Neural cell (in vitro differentiated cells): ENCODE data around the gene SLX1A. TPM values are rescaled to one million over a fixed set of nuclear protein-coding genes. Genes with fewer than 3 reads are reported as not detected.
"Not testable (repeated sequence)": the region's sequence is repeated elsewhere in the genome, so short reads cannot be mapped to it uniquely, and the experiment has no call there.

Experiments used
- H2AFZ ChIP-seq: fragments of 200-600, 300-800 bp; sonication (generic), shearing (Covaris generic); 2 replicates; pipeline ENCODE4 v1.6.0; 2014; ENCODE audit warnings: low read depth, mild to moderate bottlenecking, antibody characterized with exemption, low read length, moderate library complexity
- H3F3A ChIP-seq: fragments of 200-600 bp; shearing (Covaris generic); 2 replicates; pipeline ENCODE4 v1.6.1; 2016; ENCODE audit warnings: mild to moderate bottlenecking, moderate library complexity, mixed read lengths, antibody characterized with exemption, low read length; ENCODE audit not compliant: insufficient read depth, poor library complexity, severe bottlenecking
- H3K27ac ChIP-seq: fragments of 200-600, 300-800 bp; sonication (generic), shearing (Covaris generic); 2 replicates; pipeline ENCODE4 v1.5.1; 2014; ENCODE audit warnings: mild to moderate bottlenecking, low read length, moderate library complexity
- H3K27me3 ChIP-seq: fragments of 300-800, 200-600 bp; sonication (generic), shearing (Covaris generic); 2 replicates; pipeline ENCODE4 v1.6.0; 2014; ENCODE audit warnings: mild to moderate bottlenecking, low read depth, low read length, moderate library complexity; ENCODE audit not compliant: insufficient read depth
- H3K36me3 ChIP-seq: fragments of 300-800, 200-600 bp; sonication (generic), shearing (Covaris generic); 2 replicates; pipeline ENCODE4 v1.5.1; 2014; ENCODE audit warnings: mild to moderate bottlenecking, antibody characterized with exemption, low read length, moderate library complexity; ENCODE audit not compliant: insufficient read depth
- H3K4me2 ChIP-seq: fragments of 300-800, 200-600 bp; sonication (generic), shearing (Covaris generic); 2 replicates; pipeline ENCODE4 v1.6.0; 2014; ENCODE audit warnings: mild to moderate bottlenecking, low read length
- H3K4me3 ChIP-seq: fragments of 300-800, 200-600 bp; sonication (generic), shearing (Covaris generic); 2 replicates; pipeline ENCODE4 v1.5.1; 2014; ENCODE audit warnings: mild to moderate bottlenecking, low read length, moderate library complexity
- H3K79me2 ChIP-seq: fragments of 200-600 bp; shearing (Covaris generic); replicated peaks from 2 replicates; pipeline ENCODE4 v1.6.0; 2014; ENCODE audit warnings: mild to moderate bottlenecking, low read length, moderate library complexity; ENCODE audit not compliant: insufficient read depth
- H3K9ac ChIP-seq: fragments of 300-800, 200-600 bp; sonication (generic), shearing (Covaris generic); 2 replicates; pipeline ENCODE4 v1.6.1; 2016; ENCODE audit warnings: mild to moderate bottlenecking, low read length, mixed read lengths
- H3K9me2 ChIP-seq: fragments of 200-600 bp; shearing (Covaris generic); 2 replicates; pipeline ENCODE4 v1.6.1; 2016; ENCODE audit warnings: mild to moderate bottlenecking, low read length, mixed read lengths; ENCODE audit not compliant: insufficient read depth
- H3K9me3 ChIP-seq: fragments of 200-600, 300-800 bp; sonication (generic), shearing (Covaris generic); 2 replicates; pipeline ENCODE4 v1.6.1; 2016; ENCODE audit warnings: mild to moderate bottlenecking, mixed run types, low read length, moderate library complexity, mixed read lengths
- H4K20me1 ChIP-seq: fragments of 200-600 bp; shearing (Covaris generic); 2 replicates; pipeline ENCODE4 v1.6.1; 2016; ENCODE audit warnings: mild to moderate bottlenecking, mixed run types; ENCODE audit not compliant: insufficient read depth
- CTCF ChIP-seq: fragments of 450-650 bp; IDR thresholded peaks from 2 replicates; pipeline ENCODE4 v1.5.1; 2014; ENCODE audit warnings: antibody characterized with exemption, mild to moderate bottlenecking, moderate library complexity; ENCODE audit not compliant: poor library complexity, severe bottlenecking
- EP300 ChIP-seq: fragments of 450-650 bp; conservative IDR thresholded peaks from 2 replicates; pipeline ENCODE4 v1.6.1; 2014; ENCODE audit warnings: antibody characterized with exemption, mild to moderate bottlenecking, moderate library complexity; ENCODE audit not compliant: poor library complexity, severe bottlenecking
- MXI1 ChIP-seq: fragments of 450-650 bp; conservative IDR thresholded peaks from 2 replicates; pipeline ENCODE4 v1.6.1; 2014; ENCODE audit warnings: antibody characterized with exemption, mild to moderate bottlenecking; ENCODE audit not compliant: poor library complexity, severe bottlenecking
- RAD21 ChIP-seq: fragments of 450-650 bp; conservative IDR thresholded peaks from 2 replicates; pipeline ENCODE4 v1.6.1; 2014; ENCODE audit warnings: antibody characterized with exemption, mild to moderate bottlenecking, moderate library complexity
- TAF1 ChIP-seq: IDR thresholded peaks from 2 replicates; pipeline ENCODE4 v1.6.1; 2012; ENCODE audit warnings: low read depth
- polyA plus RNA-seq: library from polyadenylated mRNA; depleted of rRNA; stranded (reverse); fragments of >200 nt; gene quantifications from 2 replicates; pipeline ENCODE4 v1.2.3, GENCODE V29; 2014

The SLX1A gene
- polyA plus RNA-seq, 1 donor from 2014 or later = 22.8 TPM

- H3K27me3 ChIP-seq = no peaks in the 10 kb centered on the region
- H3K36me3 ChIP-seq = no peaks in the 10 kb centered on the region
- no peaks in the 10 kb centered on the region for H3K9me2 ChIP-seq
- no peaks in the 10 kb centered on the region for H3K9me3 ChIP-seq
- TF ChIP-seq RAD21 = no peak
- no peak for TF ChIP-seq CTCF
- no peak for TF ChIP-seq TAF1
- no peak for TF ChIP-seq MXI1
- H3K4me2 ChIP-seq = no peak overlapping the region
- H3K79me2 ChIP-seq = no peaks in the 10 kb centered on the region
- H3F3A ChIP-seq = no peaks in the 10 kb centered on the region
- H3K4me3 ChIP-seq = no peak overlapping the region
- H2AFZ ChIP-seq = no peak overlapping the region
- no peak overlapping the region for H3K27ac ChIP-seq
- H4K20me1 ChIP-seq = no peaks in the 10 kb centered on the region
- no peak overlapping the region for H3K9ac ChIP-seq
Observed at GRCh38 chr16:30163538-30163937, 30.1 kb upstream of the SLX1A start.

- H3K4me2 ChIP-seq = no peak overlapping the region
- no peaks in the 10 kb centered on the region for H3K79me2 ChIP-seq
- H3K36me3 ChIP-seq = no peaks in the 10 kb centered on the region
- H3K4me3 ChIP-seq = no peak overlapping the region
- no peaks in the 10 kb centered on the region for H3K9me3 ChIP-seq
- no peaks in the 10 kb centered on the region for H4K20me1 ChIP-seq
- no peak overlapping the region for H3K27ac ChIP-seq
- H3K9me2 ChIP-seq = no peaks in the 10 kb centered on the region
- no peak overlapping the region for H3K9ac ChIP-seq
- no peak for TF ChIP-seq CTCF
- TF ChIP-seq EP300 = no peak
- no peak overlapping the region for H2AFZ ChIP-seq
- H3F3A ChIP-seq = no peaks in the 10 kb centered on the region
- H3K27me3 ChIP-seq = no peaks in the 10 kb centered on the region
Observed at GRCh38 chr16:30166202-30166902, 27.3 kb upstream of the SLX1A start.

- H3K27ac ChIP-seq, H3K9me2 ChIP-seq, H3K9me3 ChIP-seq, H4K20me1 ChIP-seq, H3F3A ChIP-seq, H3K4me2 ChIP-seq, H3K79me2 ChIP-seq, H3K27me3 ChIP-seq, H3K36me3 ChIP-seq, H3K9ac ChIP-seq, H2AFZ ChIP-seq, H3K4me3 ChIP-seq: not testable (repeated sequence)
Observed at GRCh38 chr16:30168746-30169145, 24.9 kb upstream of the SLX1A start.

GRCh38 chr16:30169416-30169815, 24.3 kb upstream of the SLX1A start:
- not testable (repeated sequence) for H3K9me2 ChIP-seq, H3K9me3 ChIP-seq, H2AFZ ChIP-seq, H3K27ac ChIP-seq, H3K27me3 ChIP-seq, H3K4me2 ChIP-seq, H3K36me3 ChIP-seq, H3K79me2 ChIP-seq, H3K4me3 ChIP-seq, H4K20me1 ChIP-seq, H3F3A ChIP-seq, H3K9ac ChIP-seq

- H3F3A ChIP-seq, H3K9me3 ChIP-seq, H3K4me3 ChIP-seq, H3K9ac ChIP-seq, H3K4me2 ChIP-seq, H3K27me3 ChIP-seq, H3K9me2 ChIP-seq, H4K20me1 ChIP-seq, H2AFZ ChIP-seq, H3K36me3 ChIP-seq, H3K79me2 ChIP-seq, H3K27ac ChIP-seq: not testable (repeated sequence)
Observed at GRCh38 chr16:30170145-30170544, 23.5 kb upstream of the SLX1A start.
